CD4-positive, alpha-beta T cell (primary cell): ENCODE measurements around the gene HIGD1C. TPM values are rescaled to one million over a fixed set of nuclear protein-coding genes. Genes with fewer than 3 reads are reported as not detected.

Experiments
- ATAC-seq: fragments of 200-7000 bp; cut with Tn5 transposase; one replicate; pipeline ENCODE4 v1.10.0; 2022; ENCODE audit warnings: mild to moderate bottlenecking; ENCODE audit not compliant: poor library complexity
- CTCF ChIA-PET: fragments of 350-600 bp; sonication (Branson Sonifier 250); formaldehyde crosslinking; loops from one replicate; lab custom pipeline; 2021; ENCODE audit warnings: antibody characterized with exemption, inconsistent platforms; lab: Charles Lee
- POLR2A ChIA-PET: fragments of 350-600 bp; sonication (Branson Sonifier 250); formaldehyde crosslinking; loops from one replicate; lab custom pipeline; 2021; ENCODE audit warnings: antibody characterized with exemption, inconsistent platforms; lab: Charles Lee
- DNase-seq, 14 experiments: peaks; one replicate each; pipeline ENCODE4 v3.0.0-alpha.2; 2013 to 2020; ENCODE audit warnings: mixed read lengths in 2 of 14
- H3K27ac ChIP-seq, 2 donors: one replicate each; pipeline versions ENCODE4 v1.5.1 to v1.7.0; 2013; ENCODE audit warnings: low read length in 2 of 2, low read depth in 1 of 2, mild to moderate bottlenecking in 1 of 2
- H3K27me3 ChIP-seq, 2 experiments: 1 replicate in 1 of 2; 2 replicates in 1 of 2; pipeline versions ENCODE4 v1.6.1 to v1.7.0; 2013; ENCODE audit warnings: low read length in 2 of 2, control low read depth in 1 of 2, mild to moderate bottlenecking in 1 of 2, moderate library complexity in 1 of 2; ENCODE audit not compliant: insufficient read depth in 2 of 2, control insufficient read depth in 1 of 2
- H3K36me3 ChIP-seq: one replicate; pipeline ENCODE4 v1.6.1; 2013; ENCODE audit warnings: low read length, control low read depth; ENCODE audit not compliant: insufficient read depth
- H3K4me1 ChIP-seq: one replicate; pipeline ENCODE4 v1.6.1; 2013; ENCODE audit warnings: low read length, control low read depth; ENCODE audit not compliant: insufficient read depth
- H3K4me3 ChIP-seq: one replicate; pipeline ENCODE4 v1.5.1; 2013; ENCODE audit warnings: mild to moderate bottlenecking, low read length, moderate library complexity
- H3K9me3 ChIP-seq, 2 experiments: 1 replicate in 1 of 2; 2 replicates in 1 of 2; pipeline versions ENCODE4 v1.6.1 to v1.7.0; 2013; ENCODE audit warnings: low read length in 2 of 2, mild to moderate bottlenecking in 2 of 2, control low read depth in 1 of 2, moderate library complexity in 1 of 2; ENCODE audit not compliant: control insufficient read depth in 1 of 2, insufficient read depth in 1 of 2
- H3K27ac Mint-ChIP-seq: one replicate; pipeline ENCODE4 v1.8.0; 2020; ENCODE audit warnings: mixed read lengths
- H3K27me3 Mint-ChIP-seq: one replicate; pipeline ENCODE4 v1.8.0; 2021; ENCODE audit warnings: mixed read lengths
- H3K36me3 Mint-ChIP-seq: one replicate; pipeline ENCODE4 v1.8.0; 2021; ENCODE audit warnings: low read depth, mixed read lengths
- H3K4me1 Mint-ChIP-seq: one replicate; pipeline ENCODE4 v1.8.0; 2021; ENCODE audit warnings: low read depth, mixed read lengths
- H3K4me3 Mint-ChIP-seq: one replicate; pipeline ENCODE4 v1.8.0; 2020; ENCODE audit warnings: mild to moderate bottlenecking, mixed read lengths
- H3K9me3 Mint-ChIP-seq: one replicate; pipeline ENCODE4 v1.8.0; 2020; ENCODE audit warnings: mixed read lengths
- intact Hi-C, 2 experiments: fragments of 100-400 bp; cut with DNase I in 1 of 2; cut with micrococcal nuclease in 1 of 2; formaldehyde crosslinking; loops; one replicate each; pipeline versions ENCODE4 v1.15.1 to v1.9.0; 2023 to 2025; cut with DNase I, micrococcal nuclease
- total RNA-seq, 174 experiments: library from RNA in 2 of 174; stranded (reverse) in 2 of 174; gene quantifications; one replicate each; pipeline ENCODE4 v1.2.3 and lab custom pipeline; 2021 to 2026
- TF ChIP-seq, protein P1 (sequence below): fragments of 200-600 bp; IDR thresholded peaks from one replicate; pipeline ENCODE4 v1.8.0; 2022; ENCODE audit warnings: antibody characterized with exemption, mild to moderate bottlenecking

Gene HIGD1C
- total RNA-seq, 2 experiments from 2014 or later, result not detected

DNA sequence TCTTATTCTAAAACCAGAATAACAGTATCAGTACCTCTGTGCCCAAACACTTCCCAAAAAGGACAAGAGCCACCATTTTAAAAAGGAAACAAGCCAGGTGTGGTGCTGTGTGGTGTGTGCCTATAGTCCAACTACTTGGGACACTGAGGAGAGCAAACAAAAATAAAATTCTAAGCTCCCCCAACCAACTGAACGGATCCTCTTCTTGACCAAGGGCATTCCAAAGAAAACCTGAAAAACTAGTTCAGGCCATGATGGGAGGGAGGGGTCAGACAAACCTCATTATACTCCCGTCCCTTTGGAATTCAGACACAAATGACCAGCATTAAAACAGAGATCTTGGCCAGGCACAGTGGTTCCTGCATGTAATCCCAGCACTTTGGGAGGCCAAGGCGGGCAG, 53.3 kb downstream of the HIGD1C start:
- intact Hi-C loops, result no loop called here
- Histone ChIP-seq H3K4me1 (peaks cover 9% of the 10 kb centered on the region), H3K9me3 (no peaks in the 10 kb centered on the region), H3K36me3 (peaks cover 44% of the 10 kb centered on the region), H3K27ac (no peak overlapping the region), H3K27me3 (no peaks in the 10 kb centered on the region), H3K4me3 (no peak overlapping the region)
- ChIA-PET CTCF (interaction anchor here (1.4 kb wide), 1 partner anchor 241 kb away, joined by 4 read pairs; no protein-coding TSS in a partner anchor), POLR2A (interaction anchor here (4.6 kb wide), 1 partner anchor 19 kb away, joined by 34 read pairs; the partner anchor contains the start of gene SLC11A2)
- Mint-ChIP-seq H3K36me3 (peaks cover 68% of the 10 kb centered on the region), H3K4me1 (peaks cover 23% of the 10 kb centered on the region), H3K9me3 (no peaks in the 10 kb centered on the region), H3K4me3 (no peak overlapping the region), H3K27me3 (no peaks in the 10 kb centered on the region), H3K27ac (no peak overlapping the region)
- DNase-seq (no peak), ATAC-seq (no peak)
- TF ChIP-seq, protein P1, sequence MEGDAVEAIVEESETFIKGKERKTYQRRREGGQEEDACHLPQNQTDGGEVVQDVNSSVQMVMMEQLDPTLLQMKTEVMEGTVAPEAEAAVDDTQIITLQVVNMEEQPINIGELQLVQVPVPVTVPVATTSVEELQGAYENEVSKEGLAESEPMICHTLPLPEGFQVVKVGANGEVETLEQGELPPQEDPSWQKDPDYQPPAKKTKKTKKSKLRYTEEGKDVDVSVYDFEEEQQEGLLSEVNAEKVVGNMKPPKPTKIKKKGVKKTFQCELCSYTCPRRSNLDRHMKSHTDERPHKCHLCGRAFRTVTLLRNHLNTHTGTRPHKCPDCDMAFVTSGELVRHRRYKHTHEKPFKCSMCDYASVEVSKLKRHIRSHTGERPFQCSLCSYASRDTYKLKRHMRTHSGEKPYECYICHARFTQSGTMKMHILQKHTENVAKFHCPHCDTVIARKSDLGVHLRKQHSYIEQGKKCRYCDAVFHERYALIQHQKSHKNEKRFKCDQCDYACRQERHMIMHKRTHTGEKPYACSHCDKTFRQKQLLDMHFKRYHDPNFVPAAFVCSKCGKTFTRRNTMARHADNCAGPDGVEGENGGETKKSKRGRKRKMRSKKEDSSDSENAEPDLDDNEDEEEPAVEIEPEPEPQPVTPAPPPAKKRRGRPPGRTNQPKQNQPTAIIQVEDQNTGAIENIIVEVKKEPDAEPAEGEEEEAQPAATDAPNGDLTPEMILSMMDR, result no peak

DNA sequence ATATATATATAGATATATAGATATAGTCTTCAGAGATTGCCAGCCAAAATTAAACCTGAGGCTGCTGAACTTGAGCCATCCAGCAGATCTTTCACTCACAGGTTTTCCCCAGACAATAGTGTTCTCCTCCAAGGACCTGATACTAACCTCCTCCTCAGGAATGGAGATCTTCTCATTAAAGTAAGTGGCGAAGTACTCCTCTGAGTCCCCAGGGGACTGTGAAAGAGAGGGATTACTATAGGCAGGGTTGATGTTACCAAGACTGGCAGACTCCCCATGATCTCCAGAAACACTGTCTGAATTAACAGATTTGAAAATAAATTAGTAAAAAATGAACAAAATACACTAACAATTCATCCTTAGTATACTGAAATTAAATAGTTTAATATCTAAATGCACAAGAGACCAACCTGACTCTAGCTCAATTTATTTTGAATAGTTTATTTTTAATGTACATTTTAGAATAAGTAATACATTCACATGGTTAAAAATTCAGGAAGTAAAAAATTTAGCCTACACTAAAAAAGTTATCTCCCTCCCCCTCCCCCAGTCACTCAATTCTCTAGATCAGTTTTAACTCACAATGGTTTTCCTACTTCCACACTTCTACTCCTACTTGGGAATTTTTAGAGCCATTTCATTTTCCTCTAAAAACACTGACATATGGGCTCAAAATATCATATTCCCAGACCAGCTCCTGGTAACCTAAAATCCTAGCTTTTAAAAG, 56.1 kb downstream of the HIGD1C start:
- H3K9me3 Mint-ChIP-seq, result no peaks in the 10 kb centered on the region
- Histone ChIP-seq H3K27ac (peak overlapping the region in 1 of 2 donors; percentile 49), H3K4me3 (no peak overlapping the region), H3K36me3 (peaks cover 42% of the 10 kb centered on the region), H3K9me3 (no peaks in the 10 kb centered on the region), H3K27me3 (no peaks in the 10 kb centered on the region), H3K4me1 (peaks cover 13% of the 10 kb centered on the region)
- intact Hi-C loops, result loop anchor here (1.0 to 2.0 kb wide), 3 partner anchors 16 to 183 kb away; no protein-coding TSS in a partner anchor
- ChIA-PET CTCF (interaction anchor here (1.2 to 2.1 kb wide), 5 partner anchors 16 to 243 kb away, joined by 3 to 10 read pairs (median 5); partner anchors contain the start of gene SLC11A2), POLR2A (interaction anchor here (1.2 to 4.6 kb wide), 5 partner anchors 14 to 361 kb away, joined by 3 to 34 read pairs (median 6); partner anchors contain the start of genes ATF1 and SLC11A2)
- H3K27ac Mint-ChIP-seq, result peak overlapping the region; percentile 81
- peaks cover 48% of the 10 kb centered on the region for H3K36me3 Mint-ChIP-seq
- peaks cover 47% of the 10 kb centered on the region for H3K4me1 Mint-ChIP-seq
- no peaks in the 10 kb centered on the region for H3K27me3 Mint-ChIP-seq
- H3K4me3 Mint-ChIP-seq, result peak overlapping the region; percentile 62
- DNase-seq (no peak), ATAC-seq (no peak)
- TF ChIP-seq, protein P1, result no peak

DNA sequence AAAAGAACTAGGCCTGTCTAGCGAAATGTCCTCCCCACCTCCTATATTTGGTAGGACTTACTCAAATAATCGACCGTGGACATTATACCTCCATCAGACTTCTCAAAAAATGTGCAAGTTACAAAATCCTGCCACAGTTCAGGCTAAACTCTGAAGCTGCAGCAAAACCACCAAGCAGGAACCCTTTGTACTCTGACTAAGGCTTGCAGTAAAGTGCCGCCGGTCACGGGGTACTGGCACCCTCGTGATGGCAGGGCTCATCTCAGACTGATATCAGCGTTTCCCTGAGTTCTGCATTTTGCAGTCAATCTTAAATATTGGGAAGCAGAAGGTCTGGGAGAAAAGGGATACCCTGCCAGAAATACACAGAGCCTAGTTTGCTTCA, 56.7 kb downstream of the HIGD1C start:
- H3K9me3 ChIP-seq, result no peaks in the 10 kb centered on the region
- Mint-ChIP-seq H3K36me3 (peaks cover 44% of the 10 kb centered on the region), H3K4me1 (peaks cover 48% of the 10 kb centered on the region), H3K9me3 (no peaks in the 10 kb centered on the region), H3K4me3 (peak overlapping the region; percentile 62), H3K27ac (peak overlapping the region; percentile 81), H3K27me3 (no peaks in the 10 kb centered on the region)
- peaks cover 14% of the 10 kb centered on the region for H3K4me1 ChIP-seq
- ChIA-PET POLR2A (interaction anchor here (1.1 to 4.6 kb wide), 6 partner anchors 11 to 360 kb away, joined by 3 to 34 read pairs (median 8); partner anchors contain the start of genes ATF1 and SLC11A2), CTCF (interaction anchor here (1.2 to 2.1 kb wide), 5 partner anchors 16 to 244 kb away, joined by 3 to 10 read pairs (median 5); partner anchors contain the start of gene SLC11A2)
- peak; percentile 100 for ATAC-seq
- TF ChIP-seq, protein P1, result no peak
- intact Hi-C loops, result loop anchor here (1.0 to 2.0 kb wide), 3 partner anchors 16 to 184 kb away; no protein-coding TSS in a partner anchor
- no peaks in the 10 kb centered on the region for H3K27me3 ChIP-seq
- H3K4me3 ChIP-seq, result no peak overlapping the region
- H3K27ac ChIP-seq, result peak overlapping the region; percentile 14 to 49
- DNase-seq, result peak; percentile 35 to 81 (median 55)
- H3K36me3 ChIP-seq, result peaks cover 42% of the 10 kb centered on the region
